Right renal cortex interstitium (tissue), 3 donors: ENCODE results near the gene AQP6. TPM values are rescaled to one million over a fixed set of nuclear protein-coding genes. Genes with fewer than 3 reads are reported as not detected.
A peak's percentile ranks its signal among the peaks of the same experiment; 100 is the strongest.
"Not testable (repeated sequence)": the region's sequence is repeated elsewhere in the genome, so short reads cannot be mapped to it uniquely, and the experiment has no call there.

Experiments
- DNase-seq, 3 donors: peaks; one replicate each; pipeline ENCODE4 v3.0.0-alpha.2; 2013; ENCODE audit warnings: low read depth in 3 of 3, low spot score in 2 of 3
- polyA plus RNA-seq, 3 donors: library from polyadenylated mRNA; unstranded; fragments of 120-200 nt; gene quantifications; one replicate each; pipeline ENCODE4 v1.2.1, GENCODE V29; 2013; ENCODE audit not compliant: insufficient read length in 3 of 3

Gene AQP6
- polyA plus RNA-seq, 3 donors = 16.1 to 19.3 (median 18.4) TPM

- DNase-seq = no peak
Observed at GRCh38 chr12:49985981-49986380, 13.2 kb downstream of the AQP6 start.

GRCh38 chr12:49986476-49986875, 13.7 kb downstream of the AQP6 start:
- not testable (repeated sequence) for DNase-seq

- no peak for DNase-seq
Observed at GRCh38 chr12:49987625-49988303, 15.0 kb downstream of the AQP6 start.

- not testable (repeated sequence) for DNase-seq
Observed at GRCh38 chr12:49989400-49989799, 16.7 kb downstream of the AQP6 start.

- no peak for DNase-seq
Observed at GRCh38 chr12:49990273-49990672, 17.5 kb downstream of the AQP6 start.

GRCh38 chr12:49998453-49998852, 25.7 kb downstream of the AQP6 start:
- no peak for DNase-seq

- DNase-seq = no peak
Observed at GRCh38 chr12:50003595-50003994, 30.8 kb downstream of the AQP6 start.

GRCh38 chr12:50004696-50005095, 31.9 kb downstream of the AQP6 start:
- no peak for DNase-seq

GRCh38 chr12:50005175-50005574, 32.4 kb downstream of the AQP6 start:
- DNase-seq = no peak

- DNase-seq = no peak
Observed at GRCh38 chr12:50006280-50006679, 33.5 kb downstream of the AQP6 start.

GRCh38 chr12:50006754-50007442, 34.2 kb downstream of the AQP6 start:
- DNase-seq = no peak

GRCh38 chr12:50013361-50014147, 40.8 kb downstream of the AQP6 start:
- DNase-seq = no peak

- no peak for DNase-seq
Observed at GRCh38 chr12:50014342-50014741, 41.6 kb downstream of the AQP6 start.

GRCh38 chr12:50016501-50017475, 44.0 kb downstream of the AQP6 start:
- peak in 1 of 3 donors; percentile 45 for DNase-seq

GRCh38 chr12:50017641-50018040, 44.9 kb downstream of the AQP6 start:
- no peak for DNase-seq

- no peak for DNase-seq
Observed at GRCh38 chr12:50018154-50018553, 45.4 kb downstream of the AQP6 start.

GRCh38 chr12:50018968-50019367, 46.2 kb downstream of the AQP6 start:
- DNase-seq = no peak

GRCh38 chr12:50019524-50019923, 46.8 kb downstream of the AQP6 start:
- no peak for DNase-seq

- no peak for DNase-seq
Observed at GRCh38 chr12:50021031-50021430, 48.3 kb downstream of the AQP6 start.

- no peak for DNase-seq
Observed at GRCh38 chr12:50022903-50023302, 50.2 kb downstream of the AQP6 start.
